HG02798 (cell line): ENCODE measurements around the gene GJA9.
"Not testable (repeated sequence)": the region's sequence is repeated elsewhere in the genome, so short reads cannot be mapped to it uniquely, and the experiment has no call there.

Experiments used
- ATAC-seq: cut with Tn5 transposase; IDR thresholded peaks from one replicate; pipeline ENCODE4 v1.9.1; 2021; ENCODE audit warnings: mild to moderate bottlenecking; ENCODE audit not compliant: unreplicated experiment, poor library complexity

Gene GJA9

DNA sequence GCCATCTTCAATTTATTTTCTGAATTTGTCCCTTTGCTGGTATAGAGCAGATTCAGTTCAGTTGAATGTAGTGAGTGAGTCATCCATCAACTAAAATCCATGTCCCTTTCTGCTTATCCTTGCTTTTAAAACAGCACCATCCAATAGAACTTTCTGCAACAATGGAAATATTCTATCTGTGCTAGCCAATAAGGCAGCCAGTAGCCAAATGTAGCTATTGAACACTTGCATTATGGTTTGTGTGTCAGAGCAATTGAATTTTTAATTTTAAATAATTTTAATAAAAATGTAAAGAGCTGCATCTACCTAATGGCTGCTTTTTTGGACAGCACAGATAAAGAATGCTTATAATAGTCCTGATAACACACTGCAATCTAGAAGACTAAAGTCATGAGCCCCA is at the start of gene GJA9:
TSS of gene GJA9 (minus strand) at position 101 of the 400 bp plus-strand sequence. CDS start 5,489 bp downstream, outside the sequence.
- no peak for ATAC-seq

- no peak for ATAC-seq
Observed at GRCh38 chr1:38929476-38929875, 48.1 kb upstream of the GJA9 start.

DNA sequence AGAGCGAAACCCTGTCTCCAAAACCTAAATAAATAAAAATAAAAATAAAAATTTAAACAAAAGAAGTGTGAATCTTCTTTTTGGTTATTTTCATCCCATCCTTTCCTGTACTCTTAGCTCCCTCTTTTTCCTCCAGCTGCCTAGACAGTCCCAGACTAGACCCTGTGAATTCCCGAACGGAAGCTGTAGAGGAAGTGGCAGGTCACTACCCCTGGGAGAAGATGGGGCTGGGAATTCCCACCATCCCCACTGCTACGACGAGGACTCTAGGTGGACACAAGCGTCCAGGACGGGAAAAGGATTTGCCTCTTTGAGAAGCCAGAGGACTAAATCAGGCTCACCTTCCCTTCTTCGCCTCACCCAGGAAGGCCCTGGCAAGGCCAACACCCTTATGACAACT is 47.7 kb upstream of the GJA9 start:
- no peak for ATAC-seq

DNA sequence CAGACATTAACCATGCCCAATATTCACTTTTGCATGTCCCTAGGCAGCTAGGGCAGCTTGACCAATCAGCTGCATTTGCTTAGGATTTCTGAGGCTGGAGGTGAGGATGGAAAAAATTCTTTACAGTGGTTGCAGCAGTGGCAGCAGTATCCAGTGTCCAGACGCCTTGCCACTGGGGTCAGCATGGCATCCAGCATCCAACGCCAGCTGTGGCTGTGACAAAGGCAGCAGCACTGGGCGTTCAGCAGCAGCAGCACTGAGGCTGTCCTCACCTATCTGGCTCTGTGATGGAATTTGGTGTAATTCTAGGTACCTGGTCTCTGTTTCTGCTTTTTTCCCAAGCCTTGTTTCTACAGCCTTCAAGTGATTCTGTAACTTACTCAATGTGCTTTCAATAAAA is 44.7 kb upstream of the GJA9 start:
- ATAC-seq = no peak

GRCh38 chr1:38925391-38925790 is 44.0 kb upstream of the GJA9 start:
- no peak for ATAC-seq

- no peak for ATAC-seq
Observed at GRCh38 chr1:38923607-38924006, 42.2 kb upstream of the GJA9 start.

DNA sequence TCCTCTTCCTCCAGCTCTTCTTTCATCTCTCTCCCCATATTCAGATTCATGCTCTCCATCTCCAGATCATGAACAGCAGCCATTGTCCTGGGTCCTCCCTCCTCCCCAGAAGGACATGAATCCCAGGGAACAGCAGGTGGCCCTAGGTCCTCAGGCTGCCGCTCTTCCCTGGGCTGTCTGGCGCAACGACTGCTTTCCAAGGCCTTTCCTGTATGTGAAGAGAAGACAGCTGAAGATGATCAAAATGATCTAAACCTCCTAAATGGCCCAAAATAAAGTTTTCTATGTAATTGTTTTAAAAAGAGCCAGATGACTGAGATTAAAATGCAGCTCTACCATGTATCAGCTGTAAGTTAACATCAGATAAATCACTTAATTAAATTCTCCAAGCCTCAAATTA is 37.7 kb upstream of the GJA9 start:
- no peak for ATAC-seq

DNA sequence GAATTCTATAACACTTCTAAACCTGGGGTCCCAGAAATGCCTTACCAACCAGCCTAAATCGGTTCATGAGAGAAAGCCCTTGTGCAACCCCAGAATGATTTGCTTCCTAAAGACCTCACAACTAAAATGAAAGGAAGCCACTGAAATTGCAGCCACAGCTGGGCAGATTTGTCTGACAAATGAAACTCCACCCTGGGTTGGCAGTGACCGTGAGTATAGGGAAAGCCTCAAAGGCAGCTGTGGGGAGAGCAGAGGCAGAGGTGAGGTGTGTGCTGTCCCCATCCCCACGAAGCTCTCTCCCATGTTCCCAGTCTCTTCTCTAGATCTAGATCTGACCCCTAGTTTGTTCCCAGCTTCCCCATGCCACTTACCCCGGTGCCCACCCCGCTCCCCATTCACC is 37.2 kb upstream of the GJA9 start:
- ATAC-seq = no peak

DNA sequence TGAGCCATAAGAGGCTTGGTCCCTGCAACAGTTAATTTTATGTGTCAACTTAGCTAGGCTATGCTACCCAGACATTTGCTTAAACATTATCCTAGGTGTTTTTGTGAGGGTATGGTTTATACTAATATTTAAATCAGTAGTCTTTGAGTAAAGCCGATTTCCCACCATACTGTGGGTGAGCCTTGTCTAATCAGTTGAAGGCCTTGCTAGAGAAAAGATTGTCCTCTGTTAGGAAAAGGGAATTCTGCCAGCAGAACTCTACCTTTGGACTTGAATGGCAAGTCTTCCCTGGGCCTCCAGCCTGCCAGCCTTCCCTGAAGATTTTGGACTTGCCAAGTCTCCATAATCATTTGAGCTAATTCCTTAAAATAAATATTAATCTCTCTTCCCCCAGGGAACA is 36.4 kb upstream of the GJA9 start:
- ATAC-seq = no peak

DNA sequence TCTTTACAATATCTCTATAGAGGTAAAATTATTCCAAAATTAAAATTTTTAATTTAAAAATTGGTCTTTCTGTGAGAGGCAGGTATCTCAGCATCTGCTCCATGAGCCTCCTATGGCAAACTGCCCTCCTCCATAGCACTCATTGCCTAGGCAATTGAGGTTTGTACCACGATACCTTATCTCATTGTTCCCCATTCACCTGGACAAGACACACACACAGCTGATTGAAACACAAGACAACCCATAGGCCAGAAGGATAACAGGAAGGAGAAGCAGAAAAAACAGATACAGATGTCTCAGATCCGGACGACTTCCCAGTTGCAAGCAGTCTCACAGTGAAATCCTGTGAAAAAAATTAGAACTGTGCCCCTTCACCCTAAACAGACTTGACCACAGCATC is 36.0 kb upstream of the GJA9 start:
- no peak for ATAC-seq

DNA sequence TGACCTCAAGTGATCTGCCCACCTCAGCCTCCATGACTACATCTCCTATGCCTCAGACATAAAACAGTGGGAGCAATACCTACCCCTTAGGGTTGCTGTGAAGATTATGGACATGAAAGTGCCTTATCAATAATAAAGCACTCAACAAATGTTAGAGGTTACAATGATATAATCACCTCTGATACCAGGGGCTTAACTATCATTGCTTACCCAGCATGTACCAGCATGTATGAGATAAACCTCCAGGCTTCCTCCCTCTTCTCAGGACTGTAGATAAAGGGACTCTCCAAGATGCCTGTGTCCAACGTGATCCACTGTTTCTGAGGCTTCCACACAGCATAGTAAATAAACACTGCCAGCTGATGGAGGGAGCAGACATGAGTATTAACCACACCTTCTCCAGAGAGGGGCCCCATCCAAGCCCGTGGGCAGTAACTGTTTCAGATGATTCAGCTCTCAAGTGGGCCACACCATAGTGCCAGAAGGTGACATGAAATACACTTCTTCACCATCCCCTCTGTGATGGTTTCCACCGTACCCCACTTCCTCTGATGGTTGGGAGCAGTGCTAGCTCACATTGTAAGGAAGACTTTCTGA is 34.1 kb upstream of the GJA9 start:
- ATAC-seq = no peak

DNA sequence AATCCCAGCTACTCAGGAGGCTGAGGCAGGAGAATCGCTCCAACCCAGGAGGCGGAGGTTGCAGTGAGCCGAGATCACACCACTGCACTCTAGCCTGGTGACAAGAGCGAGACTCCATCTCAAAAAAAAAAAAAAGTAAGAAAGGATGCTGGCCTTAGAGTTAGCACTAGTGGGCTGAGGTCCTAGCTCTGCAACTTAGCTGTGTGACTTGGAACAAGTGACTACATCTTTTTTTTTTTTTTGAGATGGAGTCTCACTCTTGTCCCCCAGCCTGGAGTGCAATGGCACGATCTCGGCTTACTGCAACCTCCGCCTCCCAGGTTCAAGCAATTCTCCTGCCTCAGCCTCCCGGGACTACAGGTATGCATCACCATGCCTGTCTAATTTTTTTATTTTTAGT is 33.5 kb upstream of the GJA9 start:
- not testable (repeated sequence) for ATAC-seq

- ATAC-seq = no peak
Observed at GRCh38 chr1:38908821-38909220, 27.4 kb upstream of the GJA9 start.

DNA sequence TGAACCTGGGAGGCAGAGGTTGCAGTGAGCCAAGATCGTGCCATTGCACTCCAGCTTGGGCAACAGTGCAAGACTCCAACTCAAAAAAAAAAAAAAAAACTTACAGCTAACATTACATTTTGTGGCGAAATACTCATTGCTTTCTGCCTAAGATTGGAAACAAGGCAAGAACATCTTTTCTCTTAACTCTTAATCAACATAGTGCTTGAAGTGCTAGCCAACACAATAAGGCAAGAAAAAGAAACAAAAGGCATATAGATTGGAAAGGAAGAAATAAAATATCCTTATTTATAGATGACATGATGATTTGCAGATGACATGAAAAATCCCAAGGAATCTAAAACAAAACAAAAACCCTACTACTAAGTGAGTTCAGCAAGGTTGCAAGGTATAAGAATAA is 24.6 kb upstream of the GJA9 start:
- no peak for ATAC-seq

GRCh38 chr1:38899560-38899959 is 18.2 kb upstream of the GJA9 start:
- no peak for ATAC-seq

GRCh38 chr1:38898653-38899230 is 17.4 kb upstream of the GJA9 start:
- ATAC-seq = no peak

DNA sequence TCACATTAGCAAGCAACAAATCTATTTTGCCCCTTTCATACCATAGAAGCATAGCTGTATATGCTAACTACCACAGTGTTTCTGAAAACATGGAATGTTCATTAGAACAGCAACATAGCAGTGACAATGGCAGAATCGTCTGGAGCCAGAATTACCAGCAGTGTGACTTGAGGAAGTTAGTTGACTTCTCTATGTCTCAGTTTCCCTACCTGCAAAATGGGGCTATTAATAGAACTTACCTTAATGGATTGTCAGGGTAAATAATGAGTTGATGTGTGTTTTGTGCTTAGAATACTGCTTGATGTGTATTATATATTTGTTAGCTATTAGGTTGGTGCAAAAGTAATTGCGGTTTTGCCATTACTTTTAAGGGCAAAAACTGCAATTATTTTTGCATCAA is 14.8 kb upstream of the GJA9 start:
- no peak for ATAC-seq

- ATAC-seq = no peak
Observed at GRCh38 chr1:38892976-38893375, 11.6 kb upstream of the GJA9 start.

DNA sequence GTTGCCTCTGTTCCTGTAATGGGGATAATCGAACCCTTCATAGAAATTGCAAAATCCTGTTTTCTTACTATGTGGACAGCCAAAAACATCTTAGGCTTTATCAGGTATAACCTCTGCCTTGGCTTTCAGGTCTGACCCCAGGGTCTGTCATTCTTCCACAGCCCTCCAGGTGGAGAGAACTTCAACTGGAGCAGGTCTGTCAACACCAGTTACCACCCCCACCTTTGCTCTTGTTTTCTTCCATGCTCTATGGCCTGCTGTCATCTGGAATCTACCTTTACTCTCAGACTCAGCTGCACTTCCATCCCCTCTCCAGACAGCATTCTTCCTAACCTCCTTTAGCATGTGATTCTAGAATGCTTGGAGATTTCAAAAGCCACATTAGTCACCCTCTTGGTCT is 10.4 kb upstream of the GJA9 start:
- no peak for ATAC-seq

GRCh38 chr1:38889589-38889988 is 8.2 kb upstream of the GJA9 start:
- ATAC-seq = no peak

DNA sequence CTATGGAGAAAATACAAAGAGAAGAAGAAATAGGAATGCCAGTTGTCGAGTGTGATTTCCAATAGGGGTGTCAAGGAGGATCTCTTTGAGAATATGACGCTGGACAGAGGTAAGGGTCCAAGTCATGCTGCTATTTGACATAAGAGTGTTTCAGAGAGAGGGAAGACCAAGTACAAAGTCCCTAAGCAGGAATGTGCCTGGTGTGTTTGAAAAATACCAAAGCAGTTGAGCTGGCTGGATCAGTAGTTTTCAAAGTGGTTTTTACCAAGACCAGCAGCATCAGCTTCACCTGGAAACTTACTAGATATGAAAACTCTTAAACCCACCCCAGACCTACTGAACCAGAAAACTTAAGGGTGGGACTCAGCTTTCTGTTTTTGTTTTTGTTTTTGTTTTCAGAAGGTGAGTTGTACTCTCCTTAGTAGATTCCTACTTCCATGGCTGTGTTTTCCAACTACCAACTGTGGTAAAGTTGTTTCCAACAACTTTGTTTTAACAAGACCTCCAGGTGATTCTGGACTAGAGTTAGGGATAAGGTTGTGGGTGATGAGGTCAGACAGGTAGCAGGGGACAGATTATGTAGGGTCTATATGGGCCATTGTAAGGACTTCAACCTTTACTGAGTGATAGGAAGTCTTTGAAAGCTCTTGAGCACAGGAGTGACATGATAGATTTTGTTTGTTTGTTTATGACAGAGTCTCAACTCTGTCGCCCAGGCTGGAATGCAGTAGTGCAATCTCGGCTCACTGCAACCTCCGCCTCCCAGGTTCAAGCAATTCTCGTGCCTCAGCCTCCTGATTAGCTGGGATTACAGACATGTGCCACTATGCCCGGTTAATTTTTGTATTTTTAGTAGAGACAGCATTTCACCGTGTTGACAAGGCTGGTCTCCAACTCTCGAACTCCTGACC is 7.3 kb upstream of the GJA9 start:
- ATAC-seq = no peak

GRCh38 chr1:38885092-38885491 is 3.7 kb upstream of the GJA9 start:
- no peak for ATAC-seq
